MCF 10A (cell line): ENCODE results near the gene B9D2. TPM values are rescaled to one million over a fixed set of nuclear protein-coding genes. Genes with fewer than 3 reads are reported as not detected.
"Not testable (repeated sequence)": the region's sequence is repeated elsewhere in the genome, so short reads cannot be mapped to it uniquely, and the experiment has no call there.

Experiments used
- BruUV-seq: library from RNA; stranded (reverse); fragments of 400-500 nt; replicated peaks from 2 replicates; lab custom pipeline; 2021; lab: Mats Ljungman, UMichigan
- CTCF ChIA-PET: fragments of 300-600 bp; sonication (Branson Sonifier 250); formaldehyde crosslinking; extraction: SDS; loops from one replicate; lab custom pipeline; 2021; ENCODE audit warnings: antibody characterized with exemption, inconsistent platforms; lab: Yijun Ruan, JAX
- POLR2A ChIA-PET: fragments of 300-600, 350-650 bp; sonication (Branson Sonifier 250); formaldehyde crosslinking; extraction: SDS; loops from one replicate; lab custom pipeline; 2020; ENCODE audit warnings: antibody characterized with exemption, inconsistent platforms; lab: Yijun Ruan, JAX
- DNase-seq: peaks from one replicate; pipeline ENCODE4 v3.0.0-alpha.2; 2018; ENCODE audit not compliant: unreplicated experiment
- H3K27ac Mint-ChIP-seq: one replicate; pipeline ENCODE4 v1.8.0; 2022; ENCODE audit warnings: mild to moderate bottlenecking, low read depth, mixed read lengths; ENCODE audit not compliant: unreplicated experiment
- H3K27me3 Mint-ChIP-seq: one replicate; pipeline ENCODE4 v1.8.0; 2022; ENCODE audit warnings: mixed read lengths; ENCODE audit not compliant: insufficient read depth, unreplicated experiment
- H3K36me3 Mint-ChIP-seq: one replicate; pipeline ENCODE4 v1.8.0; 2022; ENCODE audit warnings: mild to moderate bottlenecking, moderate library complexity, mixed read lengths; ENCODE audit not compliant: insufficient read depth, unreplicated experiment
- H3K4me1 Mint-ChIP-seq: one replicate; pipeline ENCODE4 v1.8.0; 2022; ENCODE audit warnings: mixed read lengths; ENCODE audit not compliant: insufficient read depth, unreplicated experiment
- H3K4me3 Mint-ChIP-seq: one replicate; pipeline ENCODE4 v1.8.0; 2022; ENCODE audit warnings: mild to moderate bottlenecking, moderate library complexity, mixed read lengths; ENCODE audit not compliant: unreplicated experiment
- H3K9me3 Mint-ChIP-seq: one replicate; pipeline ENCODE4 v1.8.0; 2022; ENCODE audit warnings: mixed read lengths; ENCODE audit not compliant: unreplicated experiment
- intact Hi-C: fragments of 100-400 bp; cut with micrococcal nuclease; formaldehyde crosslinking; loops from 2 replicates; pipeline ENCODE4 v1.14.1; 2022
- total RNA-seq: library from RNA; stranded (reverse); gene quantifications from 2 replicates; pipeline ENCODE4 v1.2.3, GENCODE V29; 2022
- TF ChIP-seq, protein P1 (sequence below): fragments of 200-600 bp; IDR thresholded peaks from one replicate; pipeline ENCODE4 v1.8.0; 2022; ENCODE audit warnings: antibody characterized with exemption, mild to moderate bottlenecking; ENCODE audit not compliant: unreplicated experiment

Gene B9D2
- total RNA-seq, 1 experiment from 2014 or later = 5.7 TPM

DNA sequence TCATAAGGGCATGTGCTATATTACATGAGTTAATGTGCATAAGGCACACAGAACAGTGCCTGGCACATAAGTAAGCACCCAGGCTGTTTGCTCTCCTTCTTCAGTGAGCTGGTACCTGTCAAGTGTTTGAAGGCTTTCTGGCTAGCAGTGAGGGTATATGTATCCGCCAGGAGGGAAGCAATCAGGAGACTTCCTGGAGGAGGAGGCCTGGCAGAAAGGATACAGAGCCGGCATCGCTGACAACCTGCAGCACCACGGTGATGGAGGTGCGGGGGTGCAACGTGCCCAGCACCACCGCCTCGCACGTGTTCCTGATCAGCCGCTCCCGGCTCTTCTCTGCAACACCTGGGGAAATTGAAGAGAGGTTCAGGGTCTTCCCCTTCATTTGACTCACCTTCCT, 27.7 kb upstream of the B9D2 start:
- H3K27ac Mint-ChIP-seq = no peak overlapping the region
- ChIA-PET POLR2A (no interaction called here), CTCF (interaction anchor here (1.0 kb wide), 1 partner anchor 203 kb away, joined by 8 read pairs; no protein-coding TSS in a partner anchor)
- no peak for DNase-seq
- H3K9me3 Mint-ChIP-seq = no peaks in the 10 kb centered on the region
- TF ChIP-seq, protein P1, sequence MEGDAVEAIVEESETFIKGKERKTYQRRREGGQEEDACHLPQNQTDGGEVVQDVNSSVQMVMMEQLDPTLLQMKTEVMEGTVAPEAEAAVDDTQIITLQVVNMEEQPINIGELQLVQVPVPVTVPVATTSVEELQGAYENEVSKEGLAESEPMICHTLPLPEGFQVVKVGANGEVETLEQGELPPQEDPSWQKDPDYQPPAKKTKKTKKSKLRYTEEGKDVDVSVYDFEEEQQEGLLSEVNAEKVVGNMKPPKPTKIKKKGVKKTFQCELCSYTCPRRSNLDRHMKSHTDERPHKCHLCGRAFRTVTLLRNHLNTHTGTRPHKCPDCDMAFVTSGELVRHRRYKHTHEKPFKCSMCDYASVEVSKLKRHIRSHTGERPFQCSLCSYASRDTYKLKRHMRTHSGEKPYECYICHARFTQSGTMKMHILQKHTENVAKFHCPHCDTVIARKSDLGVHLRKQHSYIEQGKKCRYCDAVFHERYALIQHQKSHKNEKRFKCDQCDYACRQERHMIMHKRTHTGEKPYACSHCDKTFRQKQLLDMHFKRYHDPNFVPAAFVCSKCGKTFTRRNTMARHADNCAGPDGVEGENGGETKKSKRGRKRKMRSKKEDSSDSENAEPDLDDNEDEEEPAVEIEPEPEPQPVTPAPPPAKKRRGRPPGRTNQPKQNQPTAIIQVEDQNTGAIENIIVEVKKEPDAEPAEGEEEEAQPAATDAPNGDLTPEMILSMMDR = no peak
- H3K36me3 Mint-ChIP-seq = peaks cover 79% of the 10 kb centered on the region
- no peak overlapping the region for H3K4me3 Mint-ChIP-seq
- no TSS peak for BruUV-seq
- intact Hi-C loops = no loop called here
- H3K27me3 Mint-ChIP-seq = no peaks in the 10 kb centered on the region
- peaks cover 16% of the 10 kb centered on the region for H3K4me1 Mint-ChIP-seq

DNA sequence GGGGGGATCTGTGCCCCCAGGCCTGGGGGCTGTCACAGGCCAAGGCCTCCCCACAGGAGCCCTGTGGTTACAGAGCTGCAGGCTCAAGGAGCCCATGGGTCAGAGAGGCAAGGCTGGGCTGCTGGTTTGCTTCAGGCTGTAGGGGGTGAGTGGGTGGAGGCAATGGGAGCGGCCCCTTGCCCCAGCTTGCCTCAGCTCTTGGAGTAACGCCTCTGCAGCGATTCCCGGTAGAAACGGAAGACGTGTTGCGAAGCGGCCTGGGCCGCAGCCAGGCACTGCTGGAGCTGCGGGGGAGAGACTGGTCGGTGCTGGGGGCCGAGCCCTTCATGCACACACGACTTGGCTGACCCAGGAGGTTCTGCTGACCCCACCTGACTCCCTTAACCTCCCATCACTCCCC, 22.5 kb upstream of the B9D2 start:
- DNase-seq = peak; percentile 85
- intact Hi-C loops = no loop called here
- peaks cover 80% of the 10 kb centered on the region for H3K36me3 Mint-ChIP-seq
- peaks cover 8% of the 10 kb centered on the region for H3K4me1 Mint-ChIP-seq
- CTCF ChIA-PET = interaction anchor here (0.6 to 1.2 kb wide), 4 partner anchors 54 to 797 kb away, joined by 3 to 4 read pairs (median 4); no protein-coding TSS in a partner anchor
- H3K9me3 Mint-ChIP-seq = no peaks in the 10 kb centered on the region
- TF ChIP-seq, protein P1 = no peak
- H3K27me3 Mint-ChIP-seq = no peaks in the 10 kb centered on the region
- BruUV-seq = no TSS peak
- POLR2A ChIA-PET = interaction anchor here (1.1 kb wide), 1 partner anchor 23 kb away, joined by 3 read pairs; no protein-coding TSS in a partner anchor
- peak overlapping the region; percentile 87 for H3K27ac Mint-ChIP-seq
- H3K4me3 Mint-ChIP-seq = no peak overlapping the region

DNA sequence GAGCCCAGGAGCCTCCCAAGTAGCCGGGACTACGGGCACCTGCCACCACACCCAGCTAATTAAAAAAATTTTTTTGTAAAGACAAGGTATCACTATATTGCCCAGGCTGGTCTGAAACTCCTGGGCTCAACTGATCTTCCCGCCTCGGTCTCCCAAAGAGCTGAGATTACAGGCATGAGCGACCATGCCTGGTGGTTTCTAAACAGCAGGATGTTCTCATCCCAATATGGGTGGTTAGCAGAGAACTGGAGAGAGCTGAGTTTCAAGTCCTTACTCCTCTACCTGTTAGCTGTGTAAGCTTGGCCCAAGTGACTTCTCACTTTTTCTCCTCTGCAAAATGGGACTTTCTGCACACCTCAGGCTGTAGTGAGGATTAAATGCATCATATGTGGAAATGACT, 20.4 kb upstream of the B9D2 start:
- peaks cover 18% of the 10 kb centered on the region for H3K4me1 Mint-ChIP-seq
- TF ChIP-seq, protein P1 = no peak
- no peak overlapping the region for H3K4me3 Mint-ChIP-seq
- peaks cover 59% of the 10 kb centered on the region for H3K36me3 Mint-ChIP-seq
- ChIA-PET CTCF (interaction anchor here (0.6 to 1.2 kb wide), 5 partner anchors 9 to 1393 kb away, joined by 3 to 11 read pairs (median 4); no protein-coding TSS in a partner anchor), POLR2A (interaction anchor here (0.5 to 1.4 kb wide), 3 partner anchors 12 to 1976 kb away, joined by 3 to 6 read pairs (median 5); partner anchors contain the start of gene B9D2)
- H3K27me3 Mint-ChIP-seq = no peaks in the 10 kb centered on the region
- no TSS peak for BruUV-seq
- intact Hi-C loops = no loop called here
- DNase-seq = no peak
- no peak overlapping the region for H3K27ac Mint-ChIP-seq
- H3K9me3 Mint-ChIP-seq = no peaks in the 10 kb centered on the region

DNA sequence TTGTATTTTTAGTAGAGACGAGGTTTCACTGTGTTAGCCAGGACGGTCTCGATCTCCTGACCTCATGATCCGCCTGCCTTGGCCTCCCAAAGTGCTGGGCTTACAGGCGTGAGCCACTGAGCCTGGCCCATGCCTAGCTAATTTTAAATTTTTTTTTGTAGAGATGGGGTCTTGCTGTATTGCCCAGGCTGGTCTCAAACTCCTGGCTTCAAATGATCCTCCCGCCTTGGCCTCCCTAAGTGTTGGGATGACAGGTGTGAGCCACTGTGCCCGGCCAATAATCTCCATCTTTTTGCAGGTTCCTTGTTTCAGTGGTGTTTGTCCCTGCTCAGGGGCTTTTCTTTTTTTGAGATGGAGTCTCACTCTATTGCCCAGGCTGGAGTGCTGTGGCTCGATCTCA, 17.6 kb upstream of the B9D2 start:
- intact Hi-C loops, H3K27me3 Mint-ChIP-seq, DNase-seq, H3K9me3 Mint-ChIP-seq, H3K27ac Mint-ChIP-seq, CTCF ChIA-PET, H3K4me3 Mint-ChIP-seq, BruUV-seq: not testable (repeated sequence)
- POLR2A ChIA-PET = interaction anchor here (1.5 to 2.8 kb wide), 2 partner anchors 14 to 18 kb away, joined by 5 to 19 read pairs; partner anchors contain the start of gene B9D2
- Mint-ChIP-seq H3K36me3 (peaks cover 34% of the 10 kb centered on the region), H3K4me1 (peaks cover 31% of the 10 kb centered on the region)
